Measurements from ENCODE around the gene COG8.
"Not testable (repeated sequence)": the region's sequence is repeated elsewhere in the genome, so short reads cannot be mapped to it uniquely, and the experiment has no call there.

Gene COG8

GRCh38 chr16:69339289-69340094 lies at the start of gene COG8, which contains the start of gene NIP7:
TSS of gene COG8 (minus strand) at chr16:69339564. CDS start at chr16:69339552, 12 bp downstream.
TSS of gene NIP7 (plus strand) at chr16:69339772. CDS start at chr16:69339830, 58 bp downstream.
- DNase-seq (ENCODE audit: low read depth in 2 of 2), result peak; percentile 84 to 86

GRCh38 chr16:69386596-69386995 lies 47.2 kb upstream of the COG8 start:
- no peak for DNase-seq (ENCODE audit: low read depth in 2 of 2)

GRCh38 chr16:69384974-69385373 lies 45.6 kb upstream of the COG8 start:
- no peak for DNase-seq (ENCODE audit: low read depth in 2 of 2)

GRCh38 chr16:69382421-69382820 lies 43.1 kb upstream of the COG8 start:
- no peak for DNase-seq (ENCODE audit: low read depth in 2 of 2)

GRCh38 chr16:69381231-69381630 lies 41.9 kb upstream of the COG8 start:
- no peak for DNase-seq (ENCODE audit: low read depth in 2 of 2)

GRCh38 chr16:69378760-69379159 lies 39.4 kb upstream of the COG8 start:
- DNase-seq (ENCODE audit: low read depth in 2 of 2), result no peak

GRCh38 chr16:69378036-69378435 lies 38.7 kb upstream of the COG8 start:
- no peak for DNase-seq (ENCODE audit: low read depth in 2 of 2)

GRCh38 chr16:69376393-69377059 lies 37.2 kb upstream of the COG8 start:
- no peak for DNase-seq (ENCODE audit: low read depth in 2 of 2)

GRCh38 chr16:69373019-69373418 lies 33.7 kb upstream of the COG8 start:
- DNase-seq (ENCODE audit: low read depth in 2 of 2), result no peak

- no peak for DNase-seq (ENCODE audit: low read depth in 2 of 2)
Observed at GRCh38 chr16:69371564-69371963, 32.2 kb upstream of the COG8 start.

GRCh38 chr16:69368866-69369265 lies 29.5 kb upstream of the COG8 start:
- DNase-seq (ENCODE audit: low read depth in 2 of 2), result no peak

GRCh38 chr16:69367980-69368379 lies 28.6 kb upstream of the COG8 start:
- DNase-seq (ENCODE audit: low read depth in 2 of 2), result no peak

- DNase-seq (ENCODE audit: low read depth in 2 of 2), result no peak
Observed at GRCh38 chr16:69366431-69366830, 27.1 kb upstream of the COG8 start.

GRCh38 chr16:69365901-69366300 lies 26.5 kb upstream of the COG8 start:
- no peak for DNase-seq (ENCODE audit: low read depth in 2 of 2)

GRCh38 chr16:69364088-69364487 lies 24.7 kb upstream of the COG8 start:
- DNase-seq (ENCODE audit: low read depth in 2 of 2), result no peak

GRCh38 chr16:69363281-69363717 lies 23.9 kb upstream of the COG8 start:
- DNase-seq (ENCODE audit: low read depth in 2 of 2), result no peak

GRCh38 chr16:69360070-69360469 lies 20.7 kb upstream of the COG8 start:
- not testable (repeated sequence) for DNase-seq (ENCODE audit: low read depth in 2 of 2)

- no peak for DNase-seq (ENCODE audit: low read depth in 2 of 2)
Observed at GRCh38 chr16:69351309-69352027, 12.1 kb upstream of the COG8 start, which contains the start of gene TMED6. TSS of gene TMED6 (minus strand) at chr16:69351786. CDS start at chr16:69351753, 33 bp downstream.

GRCh38 chr16:69350536-69351133 lies 11.3 kb upstream of the COG8 start:
- no peak for DNase-seq (ENCODE audit: low read depth in 2 of 2)

GRCh38 chr16:69349536-69349935 lies 10.2 kb upstream of the COG8 start:
- no peak for DNase-seq (ENCODE audit: low read depth in 2 of 2)

GRCh38 chr16:69348222-69348621 lies 8.9 kb upstream of the COG8 start:
- no peak for DNase-seq (ENCODE audit: low read depth in 2 of 2)

- no peak for DNase-seq (ENCODE audit: low read depth in 2 of 2)
Observed at GRCh38 chr16:69346683-69347082, 7.3 kb upstream of the COG8 start.

Measured in stimulated activated CD4-positive, alpha-beta T cell treated with anti-CD3 and anti-CD28 coated beads, Interleukin-1b, Interleukin-23, amount 100 ng/mL, for 4 hours (primary cell).